OCI-LY1 (cell line): ENCODE measurements around the gene SLC30A10.

ENCODE experiments used
- H2AFZ ChIP-seq: fragments of 200-600 bp; sonication (generic), shearing (Covaris generic); 2 replicates; pipeline ENCODE4 v1.6.0; 2014; ENCODE audit warnings: antibody characterized with exemption, mild to moderate bottlenecking, low read length
- H3F3A ChIP-seq: fragments of 200-600 bp; sonication (generic), shearing (Covaris generic); 2 replicates; pipeline ENCODE4 v1.6.0; 2014; ENCODE audit warnings: mild to moderate bottlenecking, antibody characterized with exemption, low read length, moderate library complexity; ENCODE audit not compliant: insufficient read depth
- H3K27ac ChIP-seq: fragments of 200-600 bp; sonication (generic); 2 replicates; pipeline ENCODE4 v1.5.1; 2014; ENCODE audit warnings: low read length, mixed run types, mild to moderate bottlenecking, low read depth; ENCODE audit not compliant: poor library complexity, severe bottlenecking
- H3K27me3 ChIP-seq: fragments of 200-600 bp; sonication (generic); 2 replicates; pipeline ENCODE4 v1.6.0; 2014; ENCODE audit warnings: antibody characterized with exemption, mild to moderate bottlenecking, low read length, moderate library complexity; ENCODE audit not compliant: insufficient read depth
- H3K36me3 ChIP-seq: fragments of 200-600 bp; sonication (generic); 2 replicates; pipeline ENCODE4 v1.6.1; 2014; ENCODE audit warnings: mild to moderate bottlenecking, antibody characterized with exemption, low read length, moderate library complexity, mixed read lengths; ENCODE audit not compliant: insufficient read depth
- H3K4me1 ChIP-seq: fragments of 200-600 bp; sonication (generic); 2 replicates; pipeline ENCODE4 v1.5.1; 2014; ENCODE audit warnings: mild to moderate bottlenecking, low read length, moderate library complexity; ENCODE audit not compliant: insufficient read depth, severe bottlenecking
- H3K4me2 ChIP-seq: fragments of 200-600 bp; sonication (generic), shearing (Covaris generic); 2 replicates; pipeline ENCODE4 v1.6.1; 2014; ENCODE audit warnings: low read length
- H3K4me3 ChIP-seq: fragments of 200-600 bp; sonication (generic); 2 replicates; pipeline ENCODE4 v1.5.1; 2014; ENCODE audit warnings: low read length, low read depth, mild to moderate bottlenecking, mixed read lengths; ENCODE audit not compliant: poor library complexity, severe bottlenecking
- H3K79me2 ChIP-seq: fragments of 200-600 bp; shearing (Covaris generic); 2 replicates; pipeline ENCODE4 v1.6.1; 2016; ENCODE audit warnings: mixed run types, low read length, mixed read lengths; ENCODE audit not compliant: insufficient read depth
- H3K9ac ChIP-seq: fragments of 200-600 bp; sonication (generic), shearing (Covaris generic); 2 replicates; pipeline ENCODE4 v1.6.1; 2014; ENCODE audit warnings: mild to moderate bottlenecking, low read length, mixed read lengths
- H3K9me2 ChIP-seq: fragments of 200-600 bp; sonication (generic), shearing (Covaris generic); 2 replicates; pipeline ENCODE4 v1.6.1; 2014; ENCODE audit warnings: low read depth, mild to moderate bottlenecking, low read length, mixed read lengths
- H3K9me3 ChIP-seq: fragments of 200-600 bp; shearing (Covaris generic); 2 replicates; pipeline ENCODE4 v1.6.1; 2014; ENCODE audit warnings: low read length, mixed read lengths
- H4K20me1 ChIP-seq: fragments of 200-600 bp; sonication (generic), shearing (Covaris generic); 2 replicates; pipeline ENCODE4 v1.6.0; 2016; ENCODE audit warnings: mild to moderate bottlenecking, low read length; ENCODE audit not compliant: insufficient read depth
- CTCF ChIP-seq: fragments of 200-600 bp; sonication (generic), shearing (Covaris generic); IDR thresholded peaks from 2 replicates; pipeline ENCODE4 v1.5.1; 2017; ENCODE audit warnings: mild to moderate bottlenecking, antibody characterized with exemption, low read length, moderate library complexity, mixed read lengths
- EZH2 ChIP-seq: fragments of 200-600 bp; sonication (generic), shearing (Covaris generic); IDR thresholded peaks from 2 replicates; pipeline ENCODE4 v1.8.0; 2017; ENCODE audit warnings: borderline replicate concordance, mixed run types, mild to moderate bottlenecking, antibody characterized with exemption, low read length, moderate library complexity, mixed read lengths

Gene SLC30A10

GRCh38 chr1:219917851-219918466 is 10.4 kb downstream of the SLC30A10 start:
- H3K4me2 ChIP-seq, result no peak overlapping the region
- H3K36me3 ChIP-seq, result no peaks in the 10 kb centered on the region
- H3K79me2 ChIP-seq, result no peaks in the 10 kb centered on the region
- H3K27ac ChIP-seq, result no peak overlapping the region
- no peak overlapping the region for H3K4me3 ChIP-seq
- no peaks in the 10 kb centered on the region for H4K20me1 ChIP-seq
- H3K9ac ChIP-seq, result no peak overlapping the region
- no peaks in the 10 kb centered on the region for H3K9me2 ChIP-seq
- H3K27me3 ChIP-seq, result no peaks in the 10 kb centered on the region
- no peaks in the 10 kb centered on the region for H3K4me1 ChIP-seq
- no peak for TF ChIP-seq CTCF
- no peak for TF ChIP-seq EZH2
- H3K9me3 ChIP-seq, result no peaks in the 10 kb centered on the region
- no peak overlapping the region for H2AFZ ChIP-seq
- no peaks in the 10 kb centered on the region for H3F3A ChIP-seq

- H2AFZ ChIP-seq, result no peak overlapping the region
- no peak overlapping the region for H3K4me2 ChIP-seq
- H3K9ac ChIP-seq, result no peak overlapping the region
- no peaks in the 10 kb centered on the region for H3K36me3 ChIP-seq
- H3F3A ChIP-seq, result no peaks in the 10 kb centered on the region
- no peaks in the 10 kb centered on the region for H4K20me1 ChIP-seq
- H3K4me3 ChIP-seq, result no peak overlapping the region
- no peaks in the 10 kb centered on the region for H3K9me3 ChIP-seq
- H3K27ac ChIP-seq, result no peak overlapping the region
- no peaks in the 10 kb centered on the region for H3K27me3 ChIP-seq
- TF ChIP-seq EZH2 (no peak), CTCF (no peak)
- no peaks in the 10 kb centered on the region for H3K79me2 ChIP-seq
- H3K9me2 ChIP-seq, result no peaks in the 10 kb centered on the region
- no peaks in the 10 kb centered on the region for H3K4me1 ChIP-seq
These were observed 11.1 kb downstream of the SLC30A10 start for GRCh38 chr1:219917281-219917680.

GRCh38 chr1:219916257-219916656 is 12.1 kb downstream of the SLC30A10 start:
- TF ChIP-seq CTCF (no peak), EZH2 (no peak)
- H3K27me3 ChIP-seq, result no peaks in the 10 kb centered on the region
- H3K4me3 ChIP-seq, result no peak overlapping the region
- H3K27ac ChIP-seq, result no peak overlapping the region
- no peak overlapping the region for H2AFZ ChIP-seq
- H3K79me2 ChIP-seq, result no peaks in the 10 kb centered on the region
- H3K4me2 ChIP-seq, result no peak overlapping the region
- H3K9me3 ChIP-seq, result no peaks in the 10 kb centered on the region
- H3K36me3 ChIP-seq, result no peaks in the 10 kb centered on the region
- no peaks in the 10 kb centered on the region for H4K20me1 ChIP-seq
- no peak overlapping the region for H3K9ac ChIP-seq
- no peaks in the 10 kb centered on the region for H3K4me1 ChIP-seq
- no peaks in the 10 kb centered on the region for H3K9me2 ChIP-seq
- H3F3A ChIP-seq, result no peaks in the 10 kb centered on the region
